Glutamatergic neuron (in vitro differentiated cells): Measurements from ENCODE around the gene WDR90. TPM values are rescaled to one million over a fixed set of nuclear protein-coding genes. Genes with fewer than 3 reads are reported as not detected.

Experiments
- DNase-seq: peaks from one replicate; pipeline ENCODE4 v3.0.0; 2022
- H3K27ac Mint-ChIP-seq: one replicate; pipeline ENCODE4 v1.8.0; 2020; ENCODE audit warnings: mild to moderate bottlenecking, mixed read lengths, inconsistent platforms; ENCODE audit not compliant: unreplicated experiment
- H3K27me3 Mint-ChIP-seq: one replicate; pipeline ENCODE4 v1.8.0; 2020; ENCODE audit warnings: mild to moderate bottlenecking, moderate library complexity, mixed read lengths, inconsistent platforms; ENCODE audit not compliant: unreplicated experiment
- H3K36me3 Mint-ChIP-seq: one replicate; pipeline ENCODE4 v1.8.0; 2020; ENCODE audit warnings: mild to moderate bottlenecking, mixed read lengths, inconsistent platforms; ENCODE audit not compliant: unreplicated experiment
- H3K4me1 Mint-ChIP-seq: one replicate; pipeline ENCODE4 v1.8.0; 2020; ENCODE audit warnings: mild to moderate bottlenecking, low read depth, mixed read lengths, inconsistent platforms; ENCODE audit not compliant: unreplicated experiment
- H3K4me3 Mint-ChIP-seq: one replicate; pipeline ENCODE4 v1.8.0; 2020; ENCODE audit warnings: mild to moderate bottlenecking, mixed read lengths, inconsistent platforms; ENCODE audit not compliant: unreplicated experiment
- H3K9me3 Mint-ChIP-seq: one replicate; pipeline ENCODE4 v1.8.0; 2020; ENCODE audit warnings: mild to moderate bottlenecking, moderate library complexity, mixed read lengths, inconsistent platforms; ENCODE audit not compliant: unreplicated experiment
- CTCF ChIP-seq: fragments of 200-600 bp; sonication (generic); IDR thresholded peaks from one replicate; pipeline ENCODE4 v1.5.0; 2021; ENCODE audit not compliant: partially characterized antibody, unreplicated experiment
- total RNA-seq: library from RNA; stranded (reverse); fragmentation: NEBNext Ultra II Directional; extraction: Animal tissue kit (Norgen Biotek cat#: 25700); gene quantifications from one replicate; pipeline ENCODE4 v1.2.1, GENCODE V29; 2021; ENCODE audit not compliant: unreplicated experiment

Gene WDR90
- total RNA-seq, 1 donor from 2014 or later = 24.6 TPM

- no peak for TF ChIP-seq CTCF
- no peak overlapping the region for H3K4me3 Mint-ChIP-seq
- peaks cover 3% of the 10 kb centered on the region for H3K9me3 Mint-ChIP-seq
- no peaks in the 10 kb centered on the region for H3K36me3 Mint-ChIP-seq
- H3K27me3 Mint-ChIP-seq = peaks cover 6% of the 10 kb centered on the region
- peaks cover 2% of the 10 kb centered on the region for H3K4me1 Mint-ChIP-seq
- no peak overlapping the region for H3K27ac Mint-ChIP-seq
- DNase-seq = no peak
Measured at GRCh38 chr16:671353-672131, 22.4 kb downstream of the WDR90 start.

GRCh38 chr16:672371-672770, 23.2 kb downstream of the WDR90 start:
- H3K27ac Mint-ChIP-seq = no peak overlapping the region
- H3K27me3 Mint-ChIP-seq = peaks cover 6% of the 10 kb centered on the region
- no peak for TF ChIP-seq CTCF
- H3K4me3 Mint-ChIP-seq = no peak overlapping the region
- no peaks in the 10 kb centered on the region for H3K36me3 Mint-ChIP-seq
- H3K9me3 Mint-ChIP-seq = peaks cover 3% of the 10 kb centered on the region
- no peak for DNase-seq
- H3K4me1 Mint-ChIP-seq = peaks cover 2% of the 10 kb centered on the region

- H3K4me3 Mint-ChIP-seq = no peak overlapping the region
- no peaks in the 10 kb centered on the region for H3K36me3 Mint-ChIP-seq
- H3K9me3 Mint-ChIP-seq = peaks cover 3% of the 10 kb centered on the region
- no peak for TF ChIP-seq CTCF
- H3K4me1 Mint-ChIP-seq = no peaks in the 10 kb centered on the region
- no peak for DNase-seq
- H3K27me3 Mint-ChIP-seq = peaks cover 4% of the 10 kb centered on the region
- H3K27ac Mint-ChIP-seq = no peak overlapping the region
Measured at GRCh38 chr16:672851-673250, 23.7 kb downstream of the WDR90 start.

GRCh38 chr16:673399-673991, 24.3 kb downstream of the WDR90 start:
- Mint-ChIP-seq H3K4me1 (no peaks in the 10 kb centered on the region), H3K36me3 (no peaks in the 10 kb centered on the region)
- TF ChIP-seq CTCF = no peak

GRCh38 chr16:674214-674881, 25.2 kb downstream of the WDR90 start:
- H3K27ac Mint-ChIP-seq = no peak overlapping the region
- no peak for DNase-seq
- H3K4me3 Mint-ChIP-seq = no peak overlapping the region

More at GRCh38 chr16:673399-673991, 24.3 kb downstream of the WDR90 start:
- H3K27ac Mint-ChIP-seq = no peak overlapping the region
- peaks cover 4% of the 10 kb centered on the region for H3K27me3 Mint-ChIP-seq
- peaks cover 3% of the 10 kb centered on the region for H3K9me3 Mint-ChIP-seq
- no peak overlapping the region for H3K4me3 Mint-ChIP-seq
- no peak for DNase-seq

More at GRCh38 chr16:674214-674881, 25.2 kb downstream of the WDR90 start:
- H3K36me3 Mint-ChIP-seq = no peaks in the 10 kb centered on the region
- H3K27me3 Mint-ChIP-seq = peaks cover 4% of the 10 kb centered on the region
- no peaks in the 10 kb centered on the region for H3K4me1 Mint-ChIP-seq
- peaks cover 6% of the 10 kb centered on the region for H3K9me3 Mint-ChIP-seq
- no peak for TF ChIP-seq CTCF
